ENCODE measurements around the gene DNAH1. TPM values are rescaled to one million over a fixed set of nuclear protein-coding genes. Genes with fewer than 3 reads are reported as not detected.

The DNAH1 gene
- total and polyA plus RNA-seq, 2 donors (not counting 1 experiment from before 2014, with no cell fraction given), result 47.2 to 59.2 TPM

- ATAC-seq (ENCODE audit: low read depth) (no peak), DNase-seq (no peak)
- Mint-ChIP-seq H3K27me3 (no peaks in the 10 kb centered on the region), H3K4me1 (no peaks in the 10 kb centered on the region), H3K27ac (no peak overlapping the region), H3K4me3 (no peak overlapping the region), H3K9me3 (ENCODE audit: insufficient read depth) (no peaks in the 10 kb centered on the region)
- WGBS (ENCODE audit: insufficient coverage), result 94% methylated on average over 15 of the region's 16 CpGs
- Histone ChIP-seq H3K9ac (ENCODE audit: low read length) (no peak overlapping the region), H4K20me1 (ENCODE audit: control insufficient read depth, insufficient read depth, low read length, poor library complexity, severe bottlenecking) (no peaks in the 10 kb centered on the region), H3K4me1 (ENCODE audit: control insufficient read depth in 2 of 2, insufficient read depth in 2 of 2, low read length in 2 of 2) (peaks cover 0 to under 1% of the 10 kb centered on the region in 2 donors), H3K9me3 (ENCODE audit: control extremely low read depth in 1 of 3, control insufficient read depth in 2 of 3, insufficient read depth in 1 of 3, low read length in 2 of 3) (no peaks in the 10 kb centered on the region), H3K27ac (ENCODE audit: low read length in 2 of 2) (no peak overlapping the region), H3K4me2 (replicated peaks; ENCODE audit: low read depth, low read length, poor library complexity, severe bottlenecking) (no peak overlapping the region), H3K27me3 (replicated peaks in 1 of 4; ENCODE audit: control extremely low read depth in 1 of 4, control insufficient read depth in 3 of 4, insufficient read depth in 4 of 4, low read length in 3 of 4) (no peaks in the 10 kb centered on the region), H3K79me2 (ENCODE audit: control insufficient read depth, insufficient read depth, low read length) (no peaks in the 10 kb centered on the region), H3K4me3 (ENCODE audit: control extremely low read depth in 1 of 5, extremely low read depth in 1 of 5, insufficient read depth in 1 of 5, low read depth in 2 of 5, low read length in 4 of 5) (no peak overlapping the region), H3K36me3 (replicated peaks in 1 of 2; ENCODE audit: control extremely low read depth in 1 of 2, control insufficient read depth in 1 of 2, extremely low read depth in 1 of 2, insufficient read depth in 2 of 2, low read length in 1 of 2) (no peaks in the 10 kb centered on the region), H2AFZ (ENCODE audit: insufficient read depth, low read depth, low read length, poor library complexity, severe bottlenecking) (no peak overlapping the region)
- CTCF ChIA-PET, result interaction anchor here (0.9 kb wide), 1 partner anchor 101 kb away, joined by 3 read pairs; no protein-coding TSS in a partner anchor
- TF ChIP-seq CTCF (IDR thresholded peaks at IDR 0.05) (no peak), EZH2 (IDR thresholded peaks at IDR 0.05; ENCODE audit: borderline replicate concordance, insufficient read depth, low read depth, low read length, poor library complexity, severe bottlenecking) (no peak)
- POLR2A ChIA-PET, result interaction anchor here (0.6 kb wide), 1 partner anchor 100 kb away, joined by 3 read pairs; no protein-coding TSS in a partner anchor
- intact Hi-C loops (cut with micrococcal nuclease), result no loop called here
These were observed 123.5 kb downstream of the DNAH1 start for GRCh38 chr3:52439426-52440248.

GRCh38 chr3:52440249-52440551 is 124.1 kb downstream of the DNAH1 start:
- peaks cover 0 to 6% of the 10 kb centered on the region in 2 donors for H3K4me1 ChIP-seq (ENCODE audit: control insufficient read depth in 2 of 2, insufficient read depth in 2 of 2, low read length in 2 of 2)
- Mint-ChIP-seq H3K4me3 (no peak overlapping the region), H3K4me1 (peaks cover 3% of the 10 kb centered on the region), H3K27me3 (no peaks in the 10 kb centered on the region), H3K27ac (no peak overlapping the region), H3K9me3 (ENCODE audit: insufficient read depth) (no peaks in the 10 kb centered on the region)
- H3K4me3 ChIP-seq (ENCODE audit: control extremely low read depth in 1 of 5, extremely low read depth in 1 of 5, insufficient read depth in 1 of 5, low read depth in 2 of 5, low read length in 4 of 5), result no peak overlapping the region
- H3K27me3 ChIP-seq (replicated peaks in 1 of 4; ENCODE audit: control extremely low read depth in 1 of 4, control insufficient read depth in 3 of 4, insufficient read depth in 4 of 4, low read length in 3 of 4), result no peaks in the 10 kb centered on the region
- 96% methylated on average over 12 of the region's 12 CpGs for WGBS (ENCODE audit: insufficient coverage)
- CTCF ChIA-PET, result no interaction called here
- no peak overlapping the region for H3K9ac ChIP-seq (ENCODE audit: low read length)
- POLR2A ChIA-PET, result no interaction called here
- intact Hi-C loops (cut with micrococcal nuclease), result no loop called here
- H4K20me1 ChIP-seq (ENCODE audit: control insufficient read depth, insufficient read depth, low read length, poor library complexity, severe bottlenecking), result no peaks in the 10 kb centered on the region
- H3K9me3 ChIP-seq (ENCODE audit: control extremely low read depth in 1 of 3, control insufficient read depth in 2 of 3, insufficient read depth in 1 of 3, low read length in 2 of 3), result no peaks in the 10 kb centered on the region
- H3K4me2 ChIP-seq (replicated peaks; ENCODE audit: low read depth, low read length, poor library complexity, severe bottlenecking), result no peak overlapping the region
- H2AFZ ChIP-seq (ENCODE audit: insufficient read depth, low read depth, low read length, poor library complexity, severe bottlenecking), result no peak overlapping the region
- no peaks in the 10 kb centered on the region for H3K79me2 ChIP-seq (ENCODE audit: control insufficient read depth, insufficient read depth, low read length)
- DNase-seq (no peak), ATAC-seq (ENCODE audit: low read depth) (no peak)
- H3K36me3 ChIP-seq (replicated peaks in 1 of 2; ENCODE audit: control extremely low read depth in 1 of 2, control insufficient read depth in 1 of 2, extremely low read depth in 1 of 2, insufficient read depth in 2 of 2, low read length in 1 of 2), result no peaks in the 10 kb centered on the region
- H3K27ac ChIP-seq (ENCODE audit: low read length in 2 of 2), result no peak overlapping the region
- TF ChIP-seq CTCF (IDR thresholded peaks at IDR 0.05) (no peak), EZH2 (IDR thresholded peaks at IDR 0.05; ENCODE audit: borderline replicate concordance, insufficient read depth, low read depth, low read length, poor library complexity, severe bottlenecking) (no peak)
